OCI-LY3 (cell line): ENCODE results near the gene HIPK4.

Experiments
- EZH2phosphoT487 ChIP-seq: fragments of 200-600 bp; shearing (Covaris generic); IDR thresholded peaks from 2 replicates; pipeline ENCODE4 v1.6.1; 2018; ENCODE audit warnings: antibody characterized with exemption, mixed run types, low read depth
- TF ChIP-seq, protein P1 (sequence below): fragments of 200-600, 300-600 bp; sonication (generic); IDR thresholded peaks from 2 replicates; pipeline ENCODE4 v1.5.1; 2014; ENCODE audit warnings: antibody characterized with exemption, low read length, low read depth

DNA sequence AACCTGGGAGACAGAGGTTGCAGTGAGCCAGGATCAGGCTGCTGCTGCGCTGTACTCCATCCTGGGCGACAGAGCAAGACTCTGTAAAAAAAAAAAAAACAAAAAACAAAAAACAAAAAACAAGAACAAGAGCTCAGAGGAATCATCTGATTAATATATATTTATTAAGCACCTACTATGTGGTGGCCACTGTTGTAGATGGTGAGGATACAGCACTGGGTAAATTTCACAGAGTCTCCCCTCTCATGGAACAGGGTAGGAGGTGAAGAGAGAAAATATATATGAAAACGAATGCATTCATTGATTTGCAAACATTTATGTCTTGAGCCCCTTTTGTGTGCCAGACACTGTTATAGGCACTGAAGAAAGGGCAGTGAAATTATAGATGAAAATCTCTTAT lies 41.7 kb upstream of the HIPK4 start:
- TF ChIP-seq, protein P1, sequence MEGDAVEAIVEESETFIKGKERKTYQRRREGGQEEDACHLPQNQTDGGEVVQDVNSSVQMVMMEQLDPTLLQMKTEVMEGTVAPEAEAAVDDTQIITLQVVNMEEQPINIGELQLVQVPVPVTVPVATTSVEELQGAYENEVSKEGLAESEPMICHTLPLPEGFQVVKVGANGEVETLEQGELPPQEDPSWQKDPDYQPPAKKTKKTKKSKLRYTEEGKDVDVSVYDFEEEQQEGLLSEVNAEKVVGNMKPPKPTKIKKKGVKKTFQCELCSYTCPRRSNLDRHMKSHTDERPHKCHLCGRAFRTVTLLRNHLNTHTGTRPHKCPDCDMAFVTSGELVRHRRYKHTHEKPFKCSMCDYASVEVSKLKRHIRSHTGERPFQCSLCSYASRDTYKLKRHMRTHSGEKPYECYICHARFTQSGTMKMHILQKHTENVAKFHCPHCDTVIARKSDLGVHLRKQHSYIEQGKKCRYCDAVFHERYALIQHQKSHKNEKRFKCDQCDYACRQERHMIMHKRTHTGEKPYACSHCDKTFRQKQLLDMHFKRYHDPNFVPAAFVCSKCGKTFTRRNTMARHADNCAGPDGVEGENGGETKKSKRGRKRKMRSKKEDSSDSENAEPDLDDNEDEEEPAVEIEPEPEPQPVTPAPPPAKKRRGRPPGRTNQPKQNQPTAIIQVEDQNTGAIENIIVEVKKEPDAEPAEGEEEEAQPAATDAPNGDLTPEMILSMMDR = no peak
- no peak for TF ChIP-seq EZH2phosphoT487
